A673 (cell line): ENCODE results near the gene NPHP4. TPM values are rescaled to one million over a fixed set of nuclear protein-coding genes. Genes with fewer than 3 reads are reported as not detected.

Experiments
- BruUV-seq: library from RNA; stranded (reverse); fragments of 400-500 nt; replicated peaks from 2 replicates; lab custom pipeline; 2021; lab: Mats Ljungman, UMichigan
- CTCF ChIA-PET: fragments of 300-600 bp; sonication (Branson Sonifier 250); formaldehyde crosslinking; loops from one replicate; lab custom pipeline; 2022; ENCODE audit warnings: antibody characterized with exemption; lab: Charles Lee
- POLR2A ChIA-PET: fragments of 300-600 bp; sonication (Branson Sonifier 250); formaldehyde crosslinking; loops from one replicate; lab custom pipeline; 2022; ENCODE audit warnings: antibody characterized with exemption; ENCODE audit not compliant: low non-redundant PET; lab: Charles Lee
- DNase-seq: peaks from one replicate; pipeline ENCODE4 v3.0.0-alpha.2; 2015; ENCODE audit warnings: low spot score
- H3K27ac ChIP-seq: fragments of 200-600 bp; sonication (generic); 2 replicates; pipeline ENCODE4 v1.5.1; 2016; ENCODE audit warnings: mixed run types, low read depth, mild to moderate bottlenecking, mixed read lengths, antibody characterized with exemption, low read length; ENCODE audit not compliant: poor library complexity, severe bottlenecking
- H3K27me3 ChIP-seq: fragments of 200-600 bp; sonication (generic); replicated peaks from 2 replicates; pipeline ENCODE4 v1.6.1; 2017; ENCODE audit warnings: mixed run types, low read depth, mild to moderate bottlenecking, mixed read lengths, antibody characterized with exemption, low read length; ENCODE audit not compliant: insufficient read depth, poor library complexity
- H3K36me3 ChIP-seq: fragments of 200-600 bp; sonication (generic); 2 replicates; pipeline ENCODE4 v1.6.1; 2016; ENCODE audit warnings: mixed run types, mild to moderate bottlenecking, mixed read lengths, antibody characterized with exemption, low read length; ENCODE audit not compliant: insufficient read depth, poor library complexity, severe bottlenecking
- H3K4me1 ChIP-seq: fragments of 200-600 bp; sonication (generic); 2 replicates; pipeline ENCODE4 v1.6.1; 2017; ENCODE audit warnings: mixed run types, mild to moderate bottlenecking, mixed read lengths, antibody characterized with exemption, low read length; ENCODE audit not compliant: insufficient read depth, poor library complexity, severe bottlenecking
- H3K4me3 ChIP-seq: fragments of 200-600 bp; sonication (generic); 2 replicates; pipeline ENCODE4 v1.5.1; 2016; ENCODE audit warnings: low read depth, mixed run types, mild to moderate bottlenecking, mixed read lengths, low read length; ENCODE audit not compliant: poor library complexity, severe bottlenecking
- H3K9me3 ChIP-seq: fragments of 200-600 bp; sonication (generic); 2 replicates; pipeline ENCODE4 v1.6.1; 2016; ENCODE audit warnings: mixed run types, low read depth, mild to moderate bottlenecking, mixed read lengths, antibody characterized with exemption, low read length; ENCODE audit not compliant: poor library complexity, severe bottlenecking
- EZH2 ChIP-seq: fragments of 200-600 bp; sonication (generic); IDR thresholded peaks from 2 replicates; pipeline ENCODE4 v1.6.1; 2017; ENCODE audit warnings: borderline replicate concordance, low read depth, mild to moderate bottlenecking, mixed read lengths, antibody characterized with exemption, low read length; ENCODE audit not compliant: poor library complexity, severe bottlenecking
- intact Hi-C: fragments of 100-400 bp; cut with micrococcal nuclease; formaldehyde crosslinking; loops from one replicate; pipeline ENCODE4 v1.10.0; 2022; ENCODE audit not compliant: unreplicated experiment
- total RNA-seq: library from RNA; stranded (reverse); gene quantifications from 2 replicates; pipeline ENCODE4 v1.2.3, GENCODE V29; 2021
- TF ChIP-seq, protein P1 (sequence below): fragments of 300-800, 200-600 bp; sonication (generic); conservative IDR thresholded peaks from 2 replicates; pipeline ENCODE4 v1.5.1; 2017; ENCODE audit warnings: low read depth, mild to moderate bottlenecking, antibody characterized with exemption, low read length, moderate library complexity, mixed read lengths

The NPHP4 gene
- total RNA-seq, 1 experiment from 2014 or later: 27.6 TPM

GRCh38 chr1:5833911-5834310 lies 158.3 kb downstream of the NPHP4 start:
- Histone ChIP-seq H3K4me1 (no peaks in the 10 kb centered on the region), H3K36me3 (no peaks in the 10 kb centered on the region), H3K27ac (no peak overlapping the region), H3K4me3 (no peak overlapping the region), H3K27me3 (no peaks in the 10 kb centered on the region), H3K9me3 (no peaks in the 10 kb centered on the region)
- no TSS peak for BruUV-seq
- POLR2A ChIA-PET: no interaction called here
- TF ChIP-seq EZH2: no peak
- TF ChIP-seq, protein P1, sequence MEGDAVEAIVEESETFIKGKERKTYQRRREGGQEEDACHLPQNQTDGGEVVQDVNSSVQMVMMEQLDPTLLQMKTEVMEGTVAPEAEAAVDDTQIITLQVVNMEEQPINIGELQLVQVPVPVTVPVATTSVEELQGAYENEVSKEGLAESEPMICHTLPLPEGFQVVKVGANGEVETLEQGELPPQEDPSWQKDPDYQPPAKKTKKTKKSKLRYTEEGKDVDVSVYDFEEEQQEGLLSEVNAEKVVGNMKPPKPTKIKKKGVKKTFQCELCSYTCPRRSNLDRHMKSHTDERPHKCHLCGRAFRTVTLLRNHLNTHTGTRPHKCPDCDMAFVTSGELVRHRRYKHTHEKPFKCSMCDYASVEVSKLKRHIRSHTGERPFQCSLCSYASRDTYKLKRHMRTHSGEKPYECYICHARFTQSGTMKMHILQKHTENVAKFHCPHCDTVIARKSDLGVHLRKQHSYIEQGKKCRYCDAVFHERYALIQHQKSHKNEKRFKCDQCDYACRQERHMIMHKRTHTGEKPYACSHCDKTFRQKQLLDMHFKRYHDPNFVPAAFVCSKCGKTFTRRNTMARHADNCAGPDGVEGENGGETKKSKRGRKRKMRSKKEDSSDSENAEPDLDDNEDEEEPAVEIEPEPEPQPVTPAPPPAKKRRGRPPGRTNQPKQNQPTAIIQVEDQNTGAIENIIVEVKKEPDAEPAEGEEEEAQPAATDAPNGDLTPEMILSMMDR: no peak
- no peak for DNase-seq
- CTCF ChIA-PET: no interaction called here
- intact Hi-C loops: no loop called here

- no peak for DNase-seq
- no peaks in the 10 kb centered on the region for H3K4me1 ChIP-seq
- intact Hi-C loops: no loop called here
- POLR2A ChIA-PET: no interaction called here
- no peaks in the 10 kb centered on the region for H3K27me3 ChIP-seq
- CTCF ChIA-PET: no interaction called here
- TF ChIP-seq, protein P1: no peak
- TF ChIP-seq EZH2: no peak
- H3K4me3 ChIP-seq: no peak overlapping the region
- no TSS peak for BruUV-seq
- no peaks in the 10 kb centered on the region for H3K9me3 ChIP-seq
- no peak overlapping the region for H3K27ac ChIP-seq
- no peaks in the 10 kb centered on the region for H3K36me3 ChIP-seq
These were observed 159.0 kb downstream of the NPHP4 start for GRCh38 chr1:5832916-5833895.

DNA sequence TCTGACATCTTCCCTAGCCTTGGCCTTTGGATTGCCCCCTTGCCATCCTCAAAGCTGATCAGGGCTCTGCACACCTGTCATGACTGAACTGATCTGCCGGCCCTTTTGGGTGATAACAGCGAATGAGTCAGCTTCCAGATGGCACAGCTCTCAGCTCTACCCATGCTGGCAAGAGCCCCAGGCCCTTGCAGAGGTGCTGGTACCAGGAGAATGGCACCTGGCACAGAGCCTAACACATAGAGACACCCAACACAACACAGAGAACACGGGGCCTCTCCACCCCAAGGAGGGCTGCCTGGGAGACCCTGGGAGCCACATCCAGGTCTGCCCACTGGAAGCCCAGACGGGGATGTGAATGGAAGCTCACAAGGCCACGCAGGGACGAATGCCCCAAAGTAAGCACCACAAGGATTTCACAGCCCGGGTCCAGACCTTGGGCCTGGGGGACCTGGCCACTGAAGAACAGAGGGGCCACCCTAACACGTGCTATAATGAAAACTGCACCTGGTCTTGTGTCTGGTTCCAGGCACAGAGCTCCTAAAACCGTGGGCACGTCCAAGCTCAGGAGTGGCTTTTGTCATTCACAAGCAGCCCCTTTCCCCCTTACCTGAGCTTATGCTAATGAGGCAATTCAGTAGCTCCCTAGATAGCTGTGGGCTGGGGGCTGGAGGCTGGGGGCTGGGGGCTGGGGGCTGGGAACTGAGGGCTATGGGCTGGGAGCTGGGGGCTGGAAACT lies 160.5 kb downstream of the NPHP4 start:
- H3K36me3 ChIP-seq: no peaks in the 10 kb centered on the region
- H3K9me3 ChIP-seq: no peaks in the 10 kb centered on the region
- no peaks in the 10 kb centered on the region for H3K27me3 ChIP-seq
- intact Hi-C loops: no loop called here
- H3K27ac ChIP-seq: no peak overlapping the region
- BruUV-seq: no TSS peak
- H3K4me1 ChIP-seq: peaks cover 2% of the 10 kb centered on the region
- H3K4me3 ChIP-seq: no peak overlapping the region
- CTCF ChIA-PET: no interaction called here
- POLR2A ChIA-PET: no interaction called here
- TF ChIP-seq, protein P1: no peak
- no peak for TF ChIP-seq EZH2
- no peak for DNase-seq
